HCT116 (cell line): ENCODE data around the gene ARID5B.

ENCODE experiments used
- CEBPB ChIP-seq: IDR thresholded peaks from 2 replicates; pipeline ENCODE4 v1.6.1; 2012; ENCODE audit warnings: low read depth
- EZH2 ChIP-seq: fragments of 200-600 bp; sonication (generic); IDR thresholded peaks from 2 replicates; pipeline ENCODE4 v1.6.1; 2017; ENCODE audit warnings: antibody characterized with exemption, mixed run types
- POLR2A ChIP-seq: IDR thresholded peaks from 2 replicates; pipeline ENCODE4 v1.7.0; 2011; ENCODE audit warnings: borderline replicate concordance; ENCODE audit not compliant: insufficient read depth, insufficient read length; ENCODE audit errors: extremely low read depth
- POLR2AphosphoS5 ChIP-seq: IDR thresholded peaks from 2 replicates; pipeline ENCODE4 v1.6.1; 2011; ENCODE audit warnings: mild to moderate bottlenecking, low read depth, low read length, moderate library complexity
- RAD21 ChIP-seq: IDR thresholded peaks from 2 replicates; pipeline ENCODE4 v1.6.1; 2012; ENCODE audit warnings: low read depth, mild to moderate bottlenecking
- YY1 ChIP-seq: IDR thresholded peaks from 2 replicates; pipeline ENCODE4 v1.6.1; 2011; ENCODE audit warnings: low read length, low read depth, moderate library complexity, mild to moderate bottlenecking; ENCODE audit not compliant: insufficient replicate concordance; ENCODE audit errors: extremely low read depth
- ZFX ChIP-seq: fragments of 450-650 bp; IDR thresholded peaks from 2 replicates; pipeline ENCODE4 v1.6.1; 2017
- TF ChIP-seq, protein P1 (sequence below), 3 experiments: fragments of 200-600 bp in 1 of 3; sonication (generic) in 1 of 3; IDR thresholded peaks in 2 of 3; conservative IDR thresholded peaks in 1 of 3; 2 replicates each; pipeline ENCODE4 v1.5.1; 2012 to 2017; ENCODE audit warnings: low read depth in 2 of 3, low read length in 2 of 3, antibody characterized with exemption in 1 of 3, borderline replicate concordance in 1 of 3, control low read depth in 1 of 3, mild to moderate bottlenecking in 1 of 3, mixed read lengths in 1 of 3, mixed run types in 1 of 3, moderate library complexity in 1 of 3; ENCODE audit not compliant: insufficient read depth in 1 of 3
- TF ChIP-seq, protein P2 (sequence below): IDR thresholded peaks from 2 replicates; pipeline ENCODE4 v1.6.1; 2012; ENCODE audit warnings: low read depth

- TF ChIP-seq POLR2A = no peak
- TF ChIP-seq, protein P1, sequence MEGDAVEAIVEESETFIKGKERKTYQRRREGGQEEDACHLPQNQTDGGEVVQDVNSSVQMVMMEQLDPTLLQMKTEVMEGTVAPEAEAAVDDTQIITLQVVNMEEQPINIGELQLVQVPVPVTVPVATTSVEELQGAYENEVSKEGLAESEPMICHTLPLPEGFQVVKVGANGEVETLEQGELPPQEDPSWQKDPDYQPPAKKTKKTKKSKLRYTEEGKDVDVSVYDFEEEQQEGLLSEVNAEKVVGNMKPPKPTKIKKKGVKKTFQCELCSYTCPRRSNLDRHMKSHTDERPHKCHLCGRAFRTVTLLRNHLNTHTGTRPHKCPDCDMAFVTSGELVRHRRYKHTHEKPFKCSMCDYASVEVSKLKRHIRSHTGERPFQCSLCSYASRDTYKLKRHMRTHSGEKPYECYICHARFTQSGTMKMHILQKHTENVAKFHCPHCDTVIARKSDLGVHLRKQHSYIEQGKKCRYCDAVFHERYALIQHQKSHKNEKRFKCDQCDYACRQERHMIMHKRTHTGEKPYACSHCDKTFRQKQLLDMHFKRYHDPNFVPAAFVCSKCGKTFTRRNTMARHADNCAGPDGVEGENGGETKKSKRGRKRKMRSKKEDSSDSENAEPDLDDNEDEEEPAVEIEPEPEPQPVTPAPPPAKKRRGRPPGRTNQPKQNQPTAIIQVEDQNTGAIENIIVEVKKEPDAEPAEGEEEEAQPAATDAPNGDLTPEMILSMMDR (IDR thresholded peaks at IDR 0.05 in 2 of 3, conservative IDR thresholded peaks at IDR 0.05 in 1 of 3; ENCODE audit: borderline replicate concordance in 1 of 3, insufficient read depth in 1 of 3, low read depth in 2 of 3, low read length in 2 of 3) = no peak
- no peak for TF ChIP-seq YY1
- TF ChIP-seq, protein P2, sequence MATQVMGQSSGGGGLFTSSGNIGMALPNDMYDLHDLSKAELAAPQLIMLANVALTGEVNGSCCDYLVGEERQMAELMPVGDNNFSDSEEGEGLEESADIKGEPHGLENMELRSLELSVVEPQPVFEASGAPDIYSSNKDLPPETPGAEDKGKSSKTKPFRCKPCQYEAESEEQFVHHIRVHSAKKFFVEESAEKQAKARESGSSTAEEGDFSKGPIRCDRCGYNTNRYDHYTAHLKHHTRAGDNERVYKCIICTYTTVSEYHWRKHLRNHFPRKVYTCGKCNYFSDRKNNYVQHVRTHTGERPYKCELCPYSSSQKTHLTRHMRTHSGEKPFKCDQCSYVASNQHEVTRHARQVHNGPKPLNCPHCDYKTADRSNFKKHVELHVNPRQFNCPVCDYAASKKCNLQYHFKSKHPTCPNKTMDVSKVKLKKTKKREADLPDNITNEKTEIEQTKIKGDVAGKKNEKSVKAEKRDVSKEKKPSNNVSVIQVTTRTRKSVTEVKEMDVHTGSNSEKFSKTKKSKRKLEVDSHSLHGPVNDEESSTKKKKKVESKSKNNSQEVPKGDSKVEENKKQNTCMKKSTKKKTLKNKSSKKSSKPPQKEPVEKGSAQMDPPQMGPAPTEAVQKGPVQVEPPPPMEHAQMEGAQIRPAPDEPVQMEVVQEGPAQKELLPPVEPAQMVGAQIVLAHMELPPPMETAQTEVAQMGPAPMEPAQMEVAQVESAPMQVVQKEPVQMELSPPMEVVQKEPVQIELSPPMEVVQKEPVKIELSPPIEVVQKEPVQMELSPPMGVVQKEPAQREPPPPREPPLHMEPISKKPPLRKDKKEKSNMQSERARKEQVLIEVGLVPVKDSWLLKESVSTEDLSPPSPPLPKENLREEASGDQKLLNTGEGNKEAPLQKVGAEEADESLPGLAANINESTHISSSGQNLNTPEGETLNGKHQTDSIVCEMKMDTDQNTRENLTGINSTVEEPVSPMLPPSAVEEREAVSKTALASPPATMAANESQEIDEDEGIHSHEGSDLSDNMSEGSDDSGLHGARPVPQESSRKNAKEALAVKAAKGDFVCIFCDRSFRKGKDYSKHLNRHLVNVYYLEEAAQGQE = no peak
- TF ChIP-seq RAD21 = no peak
- TF ChIP-seq EZH2 = no peak
- no peak for TF ChIP-seq POLR2AphosphoS5
- TF ChIP-seq CEBPB = no peak
- TF ChIP-seq ZFX = no peak
These were observed 219.7 kb downstream of the ARID5B start for GRCh38 chr10:62121187-62121530.
